Left lobe of liver (tissue), 2 donors: ENCODE measurements around the gene PRAMEF4. TPM values are rescaled to one million over a fixed set of nuclear protein-coding genes. Genes with fewer than 3 reads are reported as not detected.
"Not testable (repeated sequence)": the region's sequence is repeated elsewhere in the genome, so short reads cannot be mapped to it uniquely, and the experiment has no call there.

Experiments used
- ATAC-seq: fragments of 200-7000 bp; cut with Tn5 transposase; one replicate; pipeline ENCODE4 v1.9.1; 2020; ENCODE audit warnings: mild to moderate bottlenecking, moderate library complexity
- DNase-seq: peaks from one replicate; pipeline ENCODE4 v3.0.0-alpha.2; 2020; ENCODE audit warnings: low spot score
- total RNA-seq: library from RNA; stranded (reverse); gene quantifications from one replicate; pipeline ENCODE4 v1.2.1, GENCODE V29; 2021
- donor health status: DM: no; HTN: no; CAD: no; lungs with moderate emphysema.
- donor health status: DM: no; HTN: yes; CAD: no.

The PRAMEF4 gene
- total RNA-seq: not detected

DNA sequence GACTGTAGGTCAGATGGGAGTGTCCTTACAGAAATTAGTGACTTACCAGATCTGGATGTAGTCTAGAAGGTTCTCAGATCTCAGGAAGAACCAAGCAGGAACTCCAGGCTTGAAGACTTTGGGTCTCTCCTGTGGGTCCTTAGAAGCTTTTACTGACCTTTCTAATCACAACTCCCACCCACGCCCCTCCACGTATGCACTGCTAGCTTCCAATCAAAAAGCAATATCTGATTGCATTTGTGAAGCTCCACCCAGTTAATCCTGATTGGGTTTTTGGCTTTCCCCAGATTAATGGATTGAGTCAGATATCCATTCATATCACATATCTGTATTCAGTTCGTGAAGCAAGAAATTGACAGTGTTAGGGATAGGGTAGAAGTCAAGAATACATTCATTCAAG, at the start of gene PRAMEF4:
PRAMEF4 (minus strand) TSS at position 101 of the 400 bp plus-strand sequence. CDS start 2,807 bp downstream, outside the sequence.
- ATAC-seq, DNase-seq: not testable (repeated sequence)

DNA sequence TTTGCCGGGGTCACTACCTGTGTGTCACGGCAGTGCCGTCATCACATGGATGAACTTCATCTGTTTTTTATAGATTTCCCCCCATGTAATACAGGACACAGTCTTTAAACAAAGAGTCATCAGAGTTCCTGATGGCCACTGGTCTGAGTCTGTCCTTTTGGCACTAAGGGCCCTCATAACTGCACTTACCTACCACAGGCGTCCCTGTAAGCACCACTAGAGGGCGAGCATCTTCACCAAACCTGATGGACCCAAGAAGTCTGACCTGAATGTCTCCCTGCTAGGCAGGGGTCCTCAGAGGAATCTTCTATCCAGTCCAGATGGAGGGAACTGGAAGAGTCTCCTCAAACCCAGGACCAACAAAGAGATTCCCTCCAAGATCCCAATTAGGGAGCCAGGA, 38.4 kb upstream of the PRAMEF4 start:
- DNase-seq: not testable (repeated sequence)
- ATAC-seq: peak; percentile 91

DNA sequence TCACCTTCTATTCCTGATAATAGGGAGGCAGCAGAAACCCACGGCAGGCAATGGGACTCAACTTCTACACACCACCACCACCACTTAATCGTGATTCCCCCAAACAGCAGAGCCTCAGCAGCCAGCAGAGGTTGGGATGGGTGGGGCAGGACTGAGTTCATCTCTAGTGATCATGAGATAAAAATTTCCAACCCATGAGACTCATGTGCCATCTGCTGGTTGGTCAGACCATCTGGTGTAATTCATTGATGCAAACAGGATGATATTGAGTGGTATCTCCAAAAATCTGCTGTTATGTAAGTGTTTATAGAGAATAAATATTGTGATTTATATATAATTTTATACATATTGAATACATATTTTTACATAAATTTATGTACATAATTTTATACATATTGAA, 35.7 kb upstream of the PRAMEF4 start:
- peak; percentile 78 for ATAC-seq
- DNase-seq: not testable (repeated sequence)

DNA sequence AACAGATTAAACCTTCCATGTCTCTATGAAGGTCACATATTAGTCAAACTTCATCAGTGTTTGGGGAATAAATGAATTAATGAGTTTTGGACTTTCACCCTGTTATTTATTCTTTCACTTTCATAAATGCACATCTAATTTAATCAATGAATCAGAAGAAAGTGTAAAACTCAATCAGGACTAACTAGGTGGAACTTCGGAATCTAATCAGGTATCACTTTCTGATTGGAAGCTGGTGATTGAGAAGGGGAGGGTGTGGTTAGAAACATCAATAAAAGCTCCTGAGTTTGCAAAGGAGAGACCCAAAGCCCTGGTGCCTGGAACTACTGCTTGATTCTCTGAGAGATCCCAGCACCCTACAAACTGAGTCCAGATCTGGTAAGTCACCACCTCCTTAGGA, 30.3 kb upstream of the PRAMEF4 start, which contains the start of gene PRAMEF7:
PRAMEF7 (plus strand) TSS at position 301 of the 400 bp plus-strand sequence. CDS start 1,083 bp downstream, outside the sequence.
- DNase-seq, ATAC-seq: not testable (repeated sequence)

DNA sequence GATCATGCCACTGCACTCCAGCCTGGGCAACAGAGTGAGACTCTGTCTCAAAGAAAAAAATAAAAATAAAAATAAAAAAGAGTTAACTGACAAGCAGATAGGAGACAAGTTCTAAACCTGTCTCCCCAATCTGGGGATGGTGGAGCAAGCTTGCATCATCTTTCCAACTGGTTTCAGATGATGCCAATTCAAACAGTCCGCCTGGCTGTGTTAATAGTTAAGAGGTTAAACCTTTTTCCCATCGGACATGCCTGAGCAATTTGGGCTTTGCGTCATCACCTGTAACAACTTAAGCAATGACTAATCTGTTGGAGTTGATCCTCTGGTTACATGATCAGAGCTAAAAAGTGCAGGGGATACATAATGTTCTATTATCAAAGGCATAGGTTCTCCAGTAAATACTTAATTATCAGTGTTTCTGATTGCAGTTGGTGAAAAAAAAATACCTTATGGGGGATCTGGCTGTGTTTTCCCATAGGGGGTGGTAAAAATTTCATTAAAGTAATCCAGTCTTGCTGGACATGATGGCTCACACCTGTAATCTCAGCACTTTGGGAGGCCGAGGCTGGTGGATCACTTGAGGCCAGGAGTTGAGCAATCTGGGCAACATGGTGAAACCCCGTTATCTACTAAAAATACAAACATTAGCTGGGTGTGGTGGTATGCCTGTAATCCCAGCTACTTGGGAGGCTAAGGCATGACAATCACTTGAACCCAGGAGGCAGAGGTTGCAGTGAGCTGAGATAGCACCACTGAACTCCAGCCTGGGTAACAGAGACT, 18.0 kb upstream of the PRAMEF4 start:
- DNase-seq (peak; percentile 81), ATAC-seq (peak; percentile 95)

DNA sequence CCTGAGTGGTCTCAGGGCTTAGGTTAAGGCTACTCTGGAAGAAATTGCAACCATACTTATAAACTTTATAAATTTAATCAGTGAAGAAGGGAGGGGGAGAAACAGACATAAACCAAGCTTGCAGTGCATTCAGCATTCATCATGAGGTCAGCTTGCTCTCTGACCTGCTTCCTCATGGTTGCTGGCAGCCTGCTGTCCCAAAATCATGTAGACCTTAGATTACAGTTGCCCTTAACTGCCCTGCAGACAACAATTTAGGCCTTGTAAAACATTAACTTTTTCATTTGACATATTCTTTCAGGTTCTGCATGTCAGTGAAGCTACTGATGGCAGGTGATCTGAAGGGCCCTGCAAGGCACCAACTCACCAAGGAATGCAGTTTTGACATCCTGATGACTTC, 13.2 kb upstream of the PRAMEF4 start:
- peak; percentile 57 for ATAC-seq

DNA sequence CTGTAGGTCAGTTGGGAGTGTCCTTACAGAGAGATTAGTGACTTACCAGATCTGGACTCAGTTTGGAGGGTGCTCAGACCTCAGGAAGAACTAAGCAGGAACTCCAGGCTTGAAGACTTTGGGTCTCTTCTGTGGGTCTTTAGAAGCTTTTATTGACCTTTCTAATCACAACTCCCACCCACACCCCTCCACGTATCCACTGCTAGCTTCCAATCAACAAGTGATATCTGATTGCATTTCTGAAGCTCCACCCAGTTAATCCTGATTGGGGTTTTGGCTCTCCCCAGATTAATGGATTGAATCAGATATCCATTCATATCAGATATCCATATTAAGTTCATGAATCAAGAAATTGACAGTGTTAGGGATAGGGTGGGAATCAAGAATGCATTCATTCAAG, 12.2 kb upstream of the PRAMEF4 start, which contains the start of gene PRAMEF10:
PRAMEF10 (minus strand) TSS at position 101 of the 400 bp plus-strand sequence. CDS start 2,423 bp downstream, outside the sequence.
- not testable (repeated sequence) for ATAC-seq, DNase-seq

More for the DNA sequence above, 13.2 kb upstream of the PRAMEF4 start:
- DNase-seq: not testable (repeated sequence)

DNA sequence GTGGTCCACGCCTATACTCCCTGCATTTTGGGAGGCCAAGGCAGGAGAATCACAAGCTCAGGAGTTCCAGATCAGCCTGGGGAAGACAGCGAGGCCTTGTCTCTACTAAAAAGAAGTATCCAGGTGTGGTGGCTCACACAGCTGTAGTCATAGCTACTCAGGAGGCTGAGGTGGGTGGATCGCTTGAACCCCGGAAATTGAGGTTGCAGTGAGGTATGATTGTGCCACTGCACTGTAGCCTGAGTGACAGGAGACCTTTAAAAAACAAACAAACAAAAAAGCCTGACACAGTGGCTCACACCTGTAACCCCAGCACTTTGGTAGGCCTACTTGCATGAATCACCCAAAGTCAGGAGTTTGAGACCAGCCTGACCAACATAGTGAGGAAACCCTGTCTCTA, 7.5 kb downstream of the PRAMEF4 start:
- DNase-seq, ATAC-seq: not testable (repeated sequence)

DNA sequence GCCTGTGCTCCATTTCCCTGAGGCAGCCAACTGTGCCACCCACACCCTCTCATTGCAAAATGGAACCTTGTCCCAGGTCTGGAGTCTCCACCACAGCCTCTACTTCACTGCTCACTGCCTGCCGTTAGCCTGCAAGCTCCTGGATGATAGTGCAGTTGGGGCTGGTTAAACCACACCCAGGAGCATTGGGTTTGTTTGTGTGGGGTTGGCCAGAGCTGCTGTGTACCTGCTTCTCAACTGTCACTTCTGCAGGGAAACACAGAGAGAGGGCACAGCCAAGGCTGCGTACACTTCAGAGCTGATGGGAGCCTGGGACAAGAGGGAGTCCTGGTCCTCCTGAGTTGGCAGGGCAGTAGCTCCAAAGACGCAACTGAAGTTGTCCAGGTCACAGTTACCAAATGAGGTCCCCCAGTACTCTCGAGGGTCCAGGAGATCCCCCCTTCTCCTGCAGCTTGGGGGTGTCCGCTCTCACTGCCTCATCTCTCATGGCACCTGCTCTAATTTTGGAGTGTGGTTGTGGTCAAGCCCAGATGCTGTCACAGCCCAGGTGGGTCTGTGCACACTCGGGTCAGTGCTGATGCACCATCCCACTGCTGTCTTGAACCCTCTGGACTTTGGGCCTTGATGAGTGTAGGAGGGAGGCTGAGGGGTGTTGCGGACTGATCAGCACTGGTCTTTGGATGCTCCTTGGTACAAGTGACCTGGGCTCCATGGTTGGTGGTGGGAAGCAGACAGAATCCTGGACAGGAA, 22.7 kb downstream of the PRAMEF4 start:
- not testable (repeated sequence) for ATAC-seq, DNase-seq

DNA sequence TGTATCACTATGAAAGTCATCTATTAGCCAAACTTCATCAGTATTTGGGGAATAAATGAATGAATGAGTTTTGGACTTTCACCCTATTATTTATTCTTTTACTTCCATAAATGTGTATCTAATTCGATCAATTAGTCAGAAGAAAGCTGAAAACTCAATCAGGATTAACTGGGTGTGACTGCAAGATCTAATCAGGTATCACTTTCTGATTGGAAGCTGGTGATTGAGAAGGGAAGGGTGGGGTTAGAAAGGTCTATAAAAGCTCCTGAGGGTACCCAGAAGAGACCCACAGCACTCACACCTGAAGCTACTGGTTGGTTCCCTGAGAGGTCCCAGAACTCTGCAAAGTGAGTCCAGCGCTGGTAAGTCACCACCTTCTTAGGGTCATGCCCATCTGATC, 29.2 kb downstream of the PRAMEF4 start, which contains the start of gene PRAMEF2:
PRAMEF2 (plus strand) TSS at position 301 of the 400 bp plus-strand sequence. CDS start 1,924 bp downstream, outside the sequence.
- not testable (repeated sequence) for DNase-seq, ATAC-seq

DNA sequence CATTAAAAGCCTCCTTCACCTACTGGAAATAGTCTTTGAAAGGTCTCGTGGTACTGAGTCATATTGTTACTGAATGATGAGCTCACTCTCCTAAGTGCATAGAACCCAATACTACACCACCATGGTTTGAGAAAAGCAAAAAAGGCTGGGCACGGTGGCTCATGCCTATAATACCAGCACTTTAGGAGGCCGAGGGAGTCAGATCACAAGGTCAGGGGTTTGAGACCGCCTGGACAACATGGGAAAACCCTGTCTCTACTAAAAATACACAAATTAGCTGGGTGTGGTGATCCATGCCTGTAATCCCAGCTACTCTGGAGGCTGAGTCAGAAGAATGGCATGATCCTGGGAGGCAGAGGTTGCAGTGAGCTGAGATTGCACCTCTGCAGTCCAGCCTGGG, 34.2 kb downstream of the PRAMEF4 start:
- DNase-seq: no peak
- no peak for ATAC-seq

DNA sequence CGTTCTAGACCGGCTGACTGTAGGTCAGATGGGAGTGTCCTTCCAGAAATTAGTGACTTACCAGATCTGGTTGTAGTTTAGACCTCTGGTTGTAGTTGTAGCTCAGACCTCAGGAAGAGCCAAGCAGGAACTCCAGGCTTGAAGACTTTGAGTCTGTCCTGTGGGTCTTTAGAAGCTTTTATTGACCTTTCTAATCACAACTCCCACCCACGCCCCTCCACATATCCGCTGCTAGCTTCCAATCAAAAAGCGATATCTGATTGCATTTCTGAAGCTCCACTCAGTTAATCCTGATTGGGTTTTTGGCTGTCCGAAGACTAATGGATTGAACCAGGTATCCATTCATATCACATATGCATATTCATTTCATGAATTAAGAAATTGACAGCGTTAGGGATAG, 37.4 kb downstream of the PRAMEF4 start, which contains the start of gene HNRNPCL1:
HNRNPCL1 (minus strand) TSS at position 101 of the 400 bp plus-strand sequence. CDS start 431 bp downstream, outside the sequence.
- not testable (repeated sequence) for ATAC-seq, DNase-seq

DNA sequence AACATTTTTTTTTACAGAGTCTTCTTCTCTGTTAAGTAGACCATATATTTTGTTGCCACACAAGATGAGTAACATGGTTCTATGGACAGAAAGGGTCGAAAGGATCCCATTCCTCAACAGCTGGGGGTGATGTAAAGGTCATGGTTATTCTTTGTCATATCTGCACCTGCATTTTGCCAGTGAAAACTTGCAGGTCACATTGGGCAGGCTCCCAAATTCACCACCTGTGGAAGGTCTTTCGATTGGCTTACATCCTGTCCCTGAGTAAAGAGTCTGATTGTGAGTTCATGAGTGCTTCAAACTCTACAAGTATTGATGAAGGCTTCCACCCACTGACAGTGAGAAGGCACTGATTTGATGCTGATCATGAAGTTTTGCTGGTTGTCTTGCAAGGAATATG, 52.8 kb downstream of the PRAMEF4 start:
- not testable (repeated sequence) for ATAC-seq, DNase-seq

DNA sequence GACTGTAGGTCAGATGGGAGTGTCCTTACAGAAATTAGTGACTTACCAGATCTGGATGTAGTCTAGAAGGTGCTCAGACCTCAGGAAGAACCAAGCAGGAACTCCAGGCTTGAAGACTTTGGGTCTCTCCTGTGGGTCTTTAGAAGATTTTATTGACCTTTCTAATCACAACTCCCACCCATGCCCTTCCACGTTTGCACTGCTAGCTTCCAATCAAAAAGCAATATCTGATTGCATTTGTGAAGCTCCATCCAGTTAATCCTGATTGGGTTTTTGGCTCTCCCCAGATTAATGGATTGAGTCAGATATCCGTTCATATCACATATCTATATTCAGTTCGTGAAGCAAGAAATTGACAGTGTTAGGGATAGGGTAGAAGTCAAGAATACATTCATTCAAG, 54.7 kb downstream of the PRAMEF4 start, which contains the start of gene PRAMEF11:
PRAMEF11 (minus strand) TSS at position 101 of the 400 bp plus-strand sequence. CDS start 2,621 bp downstream, outside the sequence.
- DNase-seq, ATAC-seq: not testable (repeated sequence)

Other genes starting within 250 kb of the PRAMEF4 start
- gene AADACL4, start 242.1 kb downstream of the PRAMEF4 start, total RNA-seq: not detected
- not detected for gene AADACL3, start 170.1 kb downstream of the PRAMEF4 start, total RNA-seq
- gene CFAP107, start 140.0 kb downstream of the PRAMEF4 start, total RNA-seq: not detected
- gene PRAMEF12, start 112.5 kb downstream of the PRAMEF4 start, total RNA-seq: not detected
- gene PRAMEF1, start 94.8 kb downstream of the PRAMEF4 start, total RNA-seq: not detected
- gene PRAMEF11, start 54.8 kb downstream of the PRAMEF4 start, total RNA-seq: not detected
- gene HNRNPCL1, start 37.5 kb downstream of the PRAMEF4 start, total RNA-seq: not detected
- gene PRAMEF2, start 29.1 kb downstream of the PRAMEF4 start, total RNA-seq: not detected
- gene PRAMEF10, start 12.1 kb upstream of the PRAMEF4 start, total RNA-seq: 0.30 TPM
- not detected for gene PRAMEF7, start 30.4 kb upstream of the PRAMEF4 start, total RNA-seq
- gene PRAMEF6, start 61.4 kb upstream of the PRAMEF4 start, total RNA-seq: not detected
- gene PRAMEF27, start 170.4 kb upstream of the PRAMEF4 start, total RNA-seq: not detected
- not detected for gene HNRNPCL3, start 174.6 kb upstream of the PRAMEF4 start, total RNA-seq
- not detected for gene PRAMEF25, start 184.6 kb upstream of the PRAMEF4 start, total RNA-seq
- gene HNRNPCL2, start 230.7 kb upstream of the PRAMEF4 start, total RNA-seq: not detected